Subcutaneous abdominal adipose tissue (tissue), 5 donors: ENCODE measurements around the gene HPSE2.

Experiments used
- H3K27ac ChIP-seq: one replicate; pipeline ENCODE4 v1.7.0; 2013; ENCODE audit warnings: low read depth, mild to moderate bottlenecking, inconsistent platforms, low read length, moderate library complexity
- H3K27me3 ChIP-seq, 5 donors: one replicate each; pipeline ENCODE4 v1.7.0; 2013; ENCODE audit warnings: low read length in 5 of 5, inconsistent platforms in 1 of 5; ENCODE audit not compliant: control insufficient read depth in 5 of 5, insufficient read depth in 4 of 5
- H3K36me3 ChIP-seq, 5 donors: one replicate each; pipeline ENCODE4 v1.7.0; 2013; ENCODE audit warnings: low read length in 5 of 5; ENCODE audit not compliant: control insufficient read depth in 5 of 5, insufficient read depth in 5 of 5
- H3K4me1 ChIP-seq, 5 donors: one replicate each; pipeline ENCODE4 v1.7.0; 2013; ENCODE audit warnings: low read length in 5 of 5, mild to moderate bottlenecking in 3 of 5, moderate library complexity in 1 of 5; ENCODE audit not compliant: control insufficient read depth in 5 of 5, insufficient read depth in 5 of 5
- H3K4me3 ChIP-seq, 5 donors: one replicate each; pipeline ENCODE4 v1.7.0; 2013; ENCODE audit warnings: low read length in 5 of 5, low read depth in 1 of 5
- H3K9ac ChIP-seq, 5 donors: one replicate each; pipeline ENCODE4 v1.7.0; 2013; ENCODE audit warnings: low read length in 5 of 5, mild to moderate bottlenecking in 4 of 5, moderate library complexity in 3 of 5
- H3K9me3 ChIP-seq, 5 donors: one replicate each; pipeline ENCODE4 v1.7.0; 2013; ENCODE audit warnings: low read length in 5 of 5; ENCODE audit not compliant: control insufficient read depth in 5 of 5
- donor health status: healthy.
- donor health status: healthy.
- donor health status: healthy.
- donor health status: healthy.
- donor health status: healthy.

The HPSE2 gene

GRCh38 chr10:98407744-98408241 lies 827.9 kb downstream of the HPSE2 start:
- Histone ChIP-seq H3K9ac (no peak overlapping the region), H3K4me1 (peaks cover 2 to 42% (median 37%) of the 10 kb centered on the region in 5 donors), H3K4me3 (no peak overlapping the region), H3K27me3 (no peaks in the 10 kb centered on the region), H3K27ac (no peak overlapping the region), H3K36me3 (peaks cover 0 to 23% (median 12%) of the 10 kb centered on the region in 5 donors), H3K9me3 (no peaks in the 10 kb centered on the region)
